ENCODE measurements around the gene CA11. TPM values are rescaled to one million over a fixed set of nuclear protein-coding genes. Genes with fewer than 3 reads are reported as not detected.

The CA11 gene
- total RNA-seq, 1 donor from 2014 or later, result 12.6 TPM

DNA sequence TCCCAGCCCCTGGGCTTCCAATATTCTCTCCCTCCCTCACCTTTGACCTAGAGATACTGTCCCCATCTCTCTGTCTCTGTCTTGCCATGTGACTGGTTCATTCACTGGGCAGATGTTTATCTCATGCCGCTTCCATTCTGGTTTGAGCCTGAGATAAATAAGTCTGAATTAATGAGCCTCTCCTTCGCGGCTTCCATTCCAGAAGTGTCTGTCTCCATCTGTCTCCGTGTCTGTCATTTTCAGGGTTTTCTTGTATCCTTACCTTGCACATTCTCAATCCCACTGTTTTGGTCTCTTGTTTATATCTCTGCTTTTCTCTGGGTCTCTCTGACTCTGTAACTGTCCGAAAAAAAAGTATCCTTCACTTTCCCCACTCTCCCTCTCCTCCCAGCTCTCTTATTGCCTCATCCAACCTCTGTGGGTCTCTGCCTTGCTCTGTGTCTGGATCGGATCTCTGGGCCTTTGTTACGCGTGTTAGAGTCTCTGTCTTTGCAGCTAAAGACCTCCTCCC lies 22.4 kb downstream of the CA11 start:
- H3F3A ChIP-seq (ENCODE audit: low read depth), result peaks cover 25% of the 10 kb centered on the region
- peak overlapping the region; percentile 82 for H3K4me2 ChIP-seq
- no peaks in the 10 kb centered on the region for H3K27me3 ChIP-seq
- H3K9ac ChIP-seq, result peak overlapping the region; percentile 60
- H4K20me1 ChIP-seq (ENCODE audit: low read depth), result peaks cover 20% of the 10 kb centered on the region
- peak overlapping the region; percentile 26 for H2AFZ ChIP-seq (replicated peaks)
- Mint-ChIP-seq H3K36me3 (peaks cover 1% of the 10 kb centered on the region), H3K27me3 (ENCODE audit: insufficient read depth, low read depth) (peaks cover 2% of the 10 kb centered on the region), H3K27ac (peak overlapping the region; percentile 85), H3K4me1 (peaks cover 42% of the 10 kb centered on the region), H3K9me3 (no peaks in the 10 kb centered on the region), H3K4me3 (peak overlapping the region; percentile 84)
- peaks cover 11% of the 10 kb centered on the region for H3K4me1 ChIP-seq
- peak; percentile 47 for DNase-seq (ENCODE audit: low spot score)
- peaks cover 45% of the 10 kb centered on the region for H3K79me2 ChIP-seq (ENCODE audit: low read depth)
- no peaks in the 10 kb centered on the region for H3K36me3 ChIP-seq
- peak overlapping the region; percentile 79 for H3K4me3 ChIP-seq
- H3K27ac ChIP-seq, result peak overlapping the region; percentile 92
- H3K9me3 ChIP-seq (ENCODE audit: low read depth), result no peaks in the 10 kb centered on the region
- TF ChIP-seq EZH2 (IDR thresholded peaks at IDR 0.05) (no peak), EZH2phosphoT487 (IDR thresholded peaks at IDR 0.05) (no peak), CTCF (IDR thresholded peaks at IDR 0.05) (no peak)

DNA sequence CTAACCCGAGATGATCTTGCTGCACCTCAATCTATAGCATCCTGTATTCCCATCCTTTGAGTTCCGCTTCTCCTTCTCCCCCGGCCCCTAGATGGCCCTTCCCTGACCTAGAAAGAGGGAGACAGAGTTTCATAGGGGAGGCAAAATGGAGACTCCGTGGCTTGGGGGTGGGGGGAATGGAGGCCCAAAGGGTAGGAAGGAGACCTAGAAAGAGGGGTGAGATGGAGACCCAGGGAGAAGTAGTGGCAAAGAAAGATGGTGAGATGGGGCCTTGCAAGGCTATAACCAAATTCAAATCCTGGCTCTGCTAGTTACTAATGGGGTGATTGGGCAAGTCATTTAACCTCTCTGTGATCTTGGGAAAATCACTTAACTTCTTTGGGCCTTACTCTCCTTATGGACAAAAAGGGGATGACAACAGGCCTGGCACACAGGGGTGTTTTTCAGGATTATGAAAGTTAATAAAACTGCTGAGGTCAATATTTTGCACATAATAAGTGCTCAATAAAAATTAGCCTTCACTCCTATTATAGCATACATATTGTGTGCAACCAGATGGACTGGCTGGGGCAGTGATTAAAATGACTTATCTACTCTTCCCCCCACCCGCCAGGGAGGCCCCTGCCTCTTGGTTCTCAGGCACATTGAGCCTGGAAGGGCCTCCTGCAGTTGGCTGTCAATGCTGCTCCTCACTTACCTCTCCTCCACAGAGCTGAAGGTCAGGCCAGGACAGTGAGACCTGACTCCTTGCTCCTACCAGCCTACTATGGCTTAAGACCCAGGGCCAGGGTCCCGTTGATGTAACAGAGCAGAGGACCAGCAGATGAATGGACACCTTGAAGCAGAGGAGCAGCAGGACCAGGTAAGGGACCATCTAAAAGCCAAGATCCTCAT lies 26.0 kb downstream of the CA11 start:
- peak overlapping the region; percentile 98 for H3K4me3 Mint-ChIP-seq
- no peak for DNase-seq (ENCODE audit: low spot score)
- H3K79me2 ChIP-seq (ENCODE audit: low read depth), result peaks cover 60% of the 10 kb centered on the region
- H3K27me3 ChIP-seq, result no peaks in the 10 kb centered on the region
- peak overlapping the region; percentile 83 for H3K4me3 ChIP-seq
- no peaks in the 10 kb centered on the region for H3K9me3 Mint-ChIP-seq
- peaks cover 43% of the 10 kb centered on the region for H4K20me1 ChIP-seq (ENCODE audit: low read depth)
- H3K4me1 Mint-ChIP-seq, result peaks cover 55% of the 10 kb centered on the region
- peak overlapping the region; percentile 98 for H3K27ac Mint-ChIP-seq
- H3K4me2 ChIP-seq, result peak overlapping the region; percentile 90
- peaks cover 15% of the 10 kb centered on the region for H3K36me3 Mint-ChIP-seq
- H3K27ac ChIP-seq, result peak overlapping the region; percentile 57
- TF ChIP-seq EZH2phosphoT487 (IDR thresholded peaks at IDR 0.05) (no peak), EZH2 (IDR thresholded peaks at IDR 0.05) (no peak), CTCF (IDR thresholded peaks at IDR 0.05) (no peak)
- peak overlapping the region; percentile 55 for H2AFZ ChIP-seq (replicated peaks)
- peaks cover 36% of the 10 kb centered on the region for H3K4me1 ChIP-seq
- no peaks in the 10 kb centered on the region for H3K36me3 ChIP-seq
- peaks cover 4% of the 10 kb centered on the region for H3K27me3 Mint-ChIP-seq (ENCODE audit: insufficient read depth, low read depth)
- H3K9me3 ChIP-seq (ENCODE audit: low read depth), result no peaks in the 10 kb centered on the region
- H3F3A ChIP-seq (ENCODE audit: low read depth), result peaks cover 56% of the 10 kb centered on the region
- peak overlapping the region; percentile 65 for H3K9ac ChIP-seq

- Histone ChIP-seq H3K79me2 (ENCODE audit: low read depth) (peaks cover 53% of the 10 kb centered on the region), H3F3A (ENCODE audit: low read depth) (peaks cover 63% of the 10 kb centered on the region), H3K36me3 (no peaks in the 10 kb centered on the region), H3K4me1 (peaks cover 45% of the 10 kb centered on the region), H3K27me3 (no peaks in the 10 kb centered on the region), H3K4me2 (peak within 1 kb of the TSS; percentile 95), H3K9ac (peak within 1 kb of the TSS; percentile 99), H3K4me3 (peak within 1 kb of the TSS; percentile 83), H3K27ac (peak within 1 kb of the TSS; percentile 95), H2AFZ (replicated peaks) (peak within 1 kb of the TSS; percentile 55), H3K9me3 (ENCODE audit: low read depth) (no peaks in the 10 kb centered on the region), H4K20me1 (ENCODE audit: low read depth) (peaks cover 46% of the 10 kb centered on the region)
- Mint-ChIP-seq H3K27me3 (ENCODE audit: insufficient read depth, low read depth) (peaks cover 6% of the 10 kb centered on the region), H3K9me3 (no peaks in the 10 kb centered on the region), H3K4me3 (peak within 1 kb of the TSS; percentile 98), H3K36me3 (peaks cover 15% of the 10 kb centered on the region), H3K27ac (peak within 1 kb of the TSS; percentile 98), H3K4me1 (peaks cover 51% of the 10 kb centered on the region)
- peak; percentile 99 for DNase-seq (ENCODE audit: low spot score)
- TF ChIP-seq EZH2 (IDR thresholded peaks at IDR 0.05) (no peak), CTCF (IDR thresholded peaks at IDR 0.05) (no peak), EZH2phosphoT487 (IDR thresholded peaks at IDR 0.05) (no peak)
Observed at GRCh38 chr19:48618916-48619691, 26.9 kb downstream of the CA11 start, which contains the start of the genes RPL18 and SPHK2. TSS of gene RPL18 (minus strand) at chr19:48619178. CDS start at chr19:48619143, 35 bp downstream. TSS of gene SPHK2 (plus strand) at chr19:48619506. CDS start at chr19:48620515, 1,009 bp downstream.

All from neural progenitor cell (in vitro differentiated cells).